OCI-M2 (cell line): ENCODE results near the gene PIP5K1B.
A peak's percentile ranks its signal among the peaks of the same experiment; 100 is the strongest.
"Not testable (repeated sequence)": the region's sequence is repeated elsewhere in the genome, so short reads cannot be mapped to it uniquely, and the experiment has no call there.

Source experiments
- DNase-seq: peaks from one replicate; lab custom pipeline; 2025; ENCODE audit not compliant: unreplicated experiment; lab: John Stamatoyannopoulos, UW

Gene PIP5K1B

DNA sequence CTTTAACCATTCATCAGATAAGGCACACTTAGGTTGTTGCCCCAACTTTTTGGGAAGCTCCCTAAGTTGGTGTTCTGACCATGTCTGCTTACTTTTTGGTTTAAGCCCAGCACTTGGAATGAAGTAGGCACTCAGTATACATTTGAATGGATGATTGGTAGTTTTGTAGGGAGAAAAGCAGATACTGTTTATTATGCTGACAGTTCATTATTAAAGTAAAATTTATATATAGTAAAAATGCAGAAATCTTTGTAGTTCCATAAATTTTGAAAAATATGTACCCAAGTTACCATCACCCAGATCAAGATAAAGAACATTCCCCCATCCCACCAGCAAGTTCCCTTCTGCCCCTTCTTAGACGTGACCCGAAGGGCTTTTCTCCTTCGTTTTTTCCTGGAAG, 273.5 kb downstream of the PIP5K1B start:
- no peak for DNase-seq

DNA sequence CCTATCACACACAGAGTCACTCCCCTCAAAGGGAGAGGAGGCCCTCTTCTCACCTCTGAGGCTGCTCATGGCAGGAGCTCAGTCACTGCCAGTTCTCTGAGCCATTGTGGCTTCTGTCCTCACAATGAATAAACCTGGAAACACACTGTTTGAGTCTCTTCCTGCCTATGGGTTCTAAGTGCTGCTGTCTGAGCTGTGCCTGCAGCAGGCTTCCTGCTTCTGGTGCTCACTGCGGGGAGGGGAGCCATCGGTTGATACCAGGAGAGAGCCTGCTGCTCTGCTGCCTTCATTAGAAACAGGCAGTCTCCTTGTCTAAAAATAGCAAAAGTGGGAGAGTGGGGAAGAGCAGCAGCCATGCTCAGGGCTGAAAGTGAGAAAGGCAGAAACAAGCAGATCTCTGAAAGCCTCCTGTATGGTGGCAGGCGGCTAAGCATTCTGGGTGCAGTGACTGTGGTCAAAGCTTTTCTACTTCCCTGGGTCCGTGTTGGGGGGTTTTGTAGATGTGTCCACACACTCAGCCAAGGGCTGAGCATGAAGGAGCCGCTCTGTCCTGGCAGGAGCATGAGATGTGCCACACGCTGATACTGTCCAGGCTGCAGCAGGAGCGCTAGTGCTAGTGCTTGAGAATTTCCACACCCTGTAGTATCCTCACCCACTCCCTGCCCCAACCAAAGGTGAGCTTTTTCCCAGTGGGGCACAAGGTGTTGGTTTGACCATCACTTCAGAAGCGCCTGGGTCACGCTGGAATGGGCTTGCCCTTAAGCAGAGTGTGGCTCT, 274.7 kb downstream of the PIP5K1B start:
- no peak for DNase-seq

DNA sequence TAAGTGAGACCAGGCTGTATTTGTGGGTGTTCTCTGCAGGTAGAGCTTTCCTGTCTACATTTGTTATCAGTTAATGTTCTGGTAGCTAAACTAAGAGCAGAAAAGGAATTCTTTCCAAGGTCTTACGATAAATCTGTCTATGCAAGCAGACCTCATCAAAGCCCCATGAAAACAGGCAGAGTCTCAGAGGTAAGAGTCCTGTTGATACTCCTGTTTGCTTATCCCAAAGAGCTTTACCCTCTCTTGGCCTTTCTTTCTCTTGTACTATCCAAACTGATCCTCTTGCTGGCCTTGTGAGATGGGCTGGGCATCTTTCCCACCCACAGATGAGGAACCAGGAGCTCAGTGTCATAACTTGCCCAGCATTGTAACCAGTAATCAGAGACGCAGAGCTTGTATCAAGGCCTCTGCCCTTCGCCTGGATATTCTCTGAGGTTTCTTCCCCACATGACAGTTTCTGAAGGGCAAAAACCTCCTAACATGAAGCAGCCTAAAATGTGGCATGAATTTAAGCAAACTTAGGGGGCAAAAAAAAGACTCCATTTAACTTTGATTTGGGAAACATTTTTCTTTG, 275.4 kb downstream of the PIP5K1B start:
- no peak for DNase-seq

GRCh38 chr9:68981789-68982188, 276.7 kb downstream of the PIP5K1B start:
- DNase-seq: no peak

GRCh38 chr9:68983008-68983411, 278.0 kb downstream of the PIP5K1B start:
- peak; percentile 61 for DNase-seq

DNA sequence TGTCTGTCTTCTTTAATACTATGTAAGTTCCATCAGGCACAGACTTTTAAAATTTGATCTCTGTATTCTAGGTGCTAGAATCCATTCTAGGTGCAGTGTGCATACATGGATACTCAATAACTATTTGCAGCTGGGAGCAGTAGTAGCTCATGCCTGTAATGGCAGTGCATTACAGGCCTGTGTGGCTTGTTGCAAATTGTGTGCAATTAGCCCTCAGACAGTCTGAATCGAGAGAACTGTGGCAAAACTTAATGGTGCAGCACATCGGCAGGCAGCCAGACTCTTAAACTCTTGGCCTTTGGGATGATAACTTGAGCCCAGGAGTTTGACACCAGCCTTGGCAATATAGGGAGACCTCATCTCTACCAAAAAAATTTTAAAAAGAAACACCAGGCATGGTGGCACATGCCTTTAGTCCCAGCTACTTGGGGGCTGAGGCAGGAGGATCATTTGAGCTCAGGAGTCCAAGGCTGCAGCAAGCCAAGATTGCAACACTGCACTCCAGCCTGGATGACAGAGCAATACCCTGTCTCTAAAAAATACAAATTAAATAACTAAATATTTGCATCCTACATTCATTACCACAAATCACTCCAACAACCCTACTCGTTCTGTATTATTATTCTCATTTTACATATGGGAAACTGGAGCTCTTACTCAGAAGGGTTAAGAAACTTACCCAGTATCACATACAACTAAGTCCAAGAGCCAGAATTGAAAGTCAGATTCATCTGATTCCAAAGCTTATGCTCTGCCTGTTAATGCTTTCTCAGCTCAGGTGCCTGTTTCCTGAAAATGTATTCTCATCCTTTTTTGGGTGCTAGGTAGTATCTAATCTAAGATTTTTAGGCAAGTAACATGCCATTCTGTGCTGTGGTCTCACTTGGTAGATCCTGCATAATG, 278.7 kb downstream of the PIP5K1B start:
- DNase-seq: no peak

GRCh38 chr9:68986949-68987348, 281.9 kb downstream of the PIP5K1B start:
- DNase-seq: not testable (repeated sequence)

- DNase-seq: no peak
Measured at GRCh38 chr9:68991457-68991856, 286.4 kb downstream of the PIP5K1B start.

- no peak for DNase-seq
Measured at GRCh38 chr9:68995776-68996175, 290.7 kb downstream of the PIP5K1B start.

DNA sequence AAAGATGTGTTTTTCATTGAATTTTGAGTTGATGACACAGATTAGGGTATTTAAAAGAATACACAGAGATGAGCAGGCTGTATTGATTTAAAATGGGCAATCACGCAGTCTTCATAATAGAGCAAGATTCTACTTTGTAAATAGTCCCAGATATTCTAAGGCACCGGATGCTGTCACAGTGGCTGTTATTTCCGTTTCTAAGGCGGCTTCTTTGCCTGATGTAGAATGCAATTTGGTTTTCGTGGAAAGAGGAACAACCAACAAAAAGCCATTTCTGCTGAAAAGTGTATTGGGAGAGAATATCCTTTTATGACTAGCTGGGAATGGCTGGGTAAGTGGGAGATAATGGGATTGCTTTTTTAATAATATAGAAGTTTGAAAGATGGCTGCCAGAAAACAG, 291.4 kb downstream of the PIP5K1B start:
- DNase-seq: no peak

DNA sequence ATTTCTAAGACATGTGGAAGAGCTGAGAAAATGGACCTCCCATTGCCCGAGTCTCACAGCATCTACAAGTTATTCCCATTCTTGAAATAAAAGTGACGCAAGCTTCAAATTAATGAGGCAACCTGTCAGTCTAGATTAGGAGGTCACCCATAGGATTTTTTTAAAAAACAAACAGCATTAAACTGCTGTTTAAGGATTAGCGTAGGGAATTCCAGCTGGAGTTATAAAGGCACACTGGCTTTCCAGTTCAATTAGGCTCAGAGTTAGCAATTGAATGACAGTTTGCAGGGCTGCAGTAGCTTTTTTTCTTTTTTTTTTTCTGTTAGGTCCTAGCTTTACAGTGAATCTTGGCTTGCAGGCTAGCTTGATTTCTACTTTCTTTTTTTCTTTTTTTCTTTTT, 292.6 kb downstream of the PIP5K1B start:
- no peak for DNase-seq

DNA sequence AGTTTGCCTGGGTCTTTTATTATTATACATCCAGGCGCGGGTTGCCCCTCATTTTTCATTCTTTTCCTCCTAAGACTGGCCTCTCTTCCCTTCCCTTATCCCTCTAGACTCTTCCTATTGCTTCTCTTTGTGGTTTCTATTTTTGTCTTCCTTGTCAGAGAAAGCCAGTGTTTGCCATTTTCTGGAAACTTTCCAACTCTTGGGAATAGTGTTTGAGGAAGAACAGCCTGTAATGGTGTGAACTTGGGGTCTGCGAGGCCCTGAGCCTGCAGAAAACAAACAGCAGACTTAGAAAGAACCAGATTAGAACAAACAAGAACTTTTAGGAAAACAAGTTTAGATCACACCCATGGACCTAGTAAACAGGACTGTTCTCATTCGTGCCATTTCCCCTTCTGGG, 293.3 kb downstream of the PIP5K1B start:
- DNase-seq: no peak

- no peak for DNase-seq
Measured at GRCh38 chr9:68998812-68999211, 293.8 kb downstream of the PIP5K1B start.

DNA sequence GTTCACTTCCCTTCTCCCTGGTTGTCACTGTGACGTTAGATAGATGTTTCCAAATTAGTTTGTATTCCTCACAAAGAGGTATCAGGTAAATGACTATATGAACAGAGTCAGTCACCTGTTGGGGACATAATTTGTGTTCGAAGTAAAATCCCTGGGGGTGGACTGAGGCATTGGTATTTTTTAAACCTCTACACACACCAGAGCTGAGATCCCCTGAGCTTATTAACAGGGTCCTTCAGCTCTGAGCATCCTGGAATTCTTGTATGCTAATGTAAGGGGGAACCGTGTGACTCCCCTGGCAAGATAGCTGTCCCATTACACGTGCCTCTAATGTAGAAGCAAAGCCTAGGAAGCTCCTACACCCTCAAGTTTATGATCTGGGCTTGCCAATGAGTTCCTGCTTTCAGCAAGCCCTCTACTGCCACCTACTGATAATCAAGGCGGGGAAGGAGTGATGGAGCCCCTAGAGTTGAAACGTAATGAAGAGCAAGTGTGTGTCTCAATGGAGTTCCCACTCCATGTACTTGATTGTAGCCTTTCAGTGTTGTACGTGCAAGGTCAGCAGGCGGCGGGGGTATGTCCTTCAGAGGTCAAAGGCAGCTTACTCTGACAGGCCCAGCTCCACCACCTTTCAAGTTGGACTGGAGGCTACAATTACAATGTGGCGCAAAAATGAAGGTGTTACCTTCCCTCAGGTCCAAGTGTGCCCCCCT, 294.5 kb downstream of the PIP5K1B start:
- DNase-seq: no peak

DNA sequence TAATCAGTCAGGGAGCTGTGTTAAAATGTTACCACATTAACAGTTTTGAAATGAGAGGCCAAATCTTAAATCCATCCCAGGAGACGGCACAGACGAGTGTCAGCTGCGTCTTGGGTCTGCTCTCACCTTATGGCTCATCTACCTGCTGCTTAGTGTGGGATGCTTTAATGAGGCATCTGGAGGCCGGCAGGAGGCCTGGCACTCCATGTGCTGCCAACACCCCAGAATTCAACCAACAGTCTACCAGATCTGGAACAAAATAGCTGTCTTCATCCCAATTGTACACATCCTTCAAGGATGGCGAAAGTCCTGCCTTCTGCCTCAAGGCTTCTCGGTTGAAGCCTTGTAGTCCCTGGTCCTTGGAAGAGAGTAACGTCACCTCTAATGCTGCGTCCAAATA, 296.9 kb downstream of the PIP5K1B start:
- no peak for DNase-seq

DNA sequence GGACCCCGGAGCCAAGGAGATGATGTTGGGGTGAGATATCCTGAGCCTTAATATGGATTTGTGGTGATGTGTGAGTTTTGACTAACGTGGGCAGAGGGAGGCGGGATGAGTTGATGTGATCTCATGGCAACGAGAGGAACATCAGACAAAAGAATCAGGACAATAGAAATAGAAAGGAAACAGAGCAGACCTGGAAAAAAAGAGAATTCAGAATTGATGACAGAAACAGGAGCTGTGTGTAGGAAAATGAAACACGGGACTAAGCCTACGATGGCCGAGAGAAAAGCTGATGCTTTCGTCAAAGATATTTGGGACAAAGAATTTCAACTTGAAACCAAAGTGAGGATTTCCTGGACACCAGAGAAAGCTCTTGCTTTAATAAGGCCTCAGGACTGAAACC, 298.0 kb downstream of the PIP5K1B start:
- no peak for DNase-seq

- DNase-seq: no peak
Measured at GRCh38 chr9:69004836-69005235, 299.8 kb downstream of the PIP5K1B start.

DNA sequence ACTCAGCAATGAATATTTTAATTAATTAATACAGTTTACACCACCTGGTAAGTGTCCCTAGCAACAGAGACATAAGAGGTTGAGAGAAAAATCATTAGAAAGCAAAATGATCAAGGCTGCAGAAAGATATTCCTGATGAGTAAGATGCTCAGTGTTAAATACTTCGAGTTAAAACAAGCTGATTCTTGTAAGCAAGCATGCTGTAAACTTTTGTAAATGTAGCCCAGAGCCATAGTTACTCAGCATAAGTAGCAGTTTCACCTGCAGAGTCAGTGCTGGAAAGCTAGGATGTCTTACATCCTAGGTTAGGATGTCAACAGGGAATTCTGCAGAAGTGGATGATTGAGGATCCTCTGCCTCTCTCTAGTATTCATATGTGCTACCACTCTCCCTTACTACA, 304.7 kb downstream of the PIP5K1B start:
- no peak for DNase-seq

- no peak for DNase-seq
Measured at GRCh38 chr9:69012696-69013381, 307.8 kb downstream of the PIP5K1B start.

DNA sequence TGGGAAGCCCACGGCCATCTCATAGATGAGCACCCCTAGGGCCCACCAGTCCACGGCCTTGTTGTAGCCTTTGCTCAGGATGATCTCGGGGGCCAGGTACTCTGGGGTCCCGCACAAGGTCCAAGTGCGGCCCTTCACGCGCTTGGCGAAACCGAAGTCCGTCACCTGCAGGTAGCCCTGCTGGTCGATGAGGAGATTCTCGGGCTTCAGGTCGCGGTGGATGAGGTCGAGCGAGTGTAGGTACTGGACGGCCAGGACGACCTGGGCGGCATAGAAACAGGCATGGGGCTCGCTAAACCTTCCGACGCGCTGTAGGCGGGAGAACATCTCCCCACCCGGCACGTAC, 308.3 kb downstream of the PIP5K1B start:
- DNase-seq: no peak

DNA sequence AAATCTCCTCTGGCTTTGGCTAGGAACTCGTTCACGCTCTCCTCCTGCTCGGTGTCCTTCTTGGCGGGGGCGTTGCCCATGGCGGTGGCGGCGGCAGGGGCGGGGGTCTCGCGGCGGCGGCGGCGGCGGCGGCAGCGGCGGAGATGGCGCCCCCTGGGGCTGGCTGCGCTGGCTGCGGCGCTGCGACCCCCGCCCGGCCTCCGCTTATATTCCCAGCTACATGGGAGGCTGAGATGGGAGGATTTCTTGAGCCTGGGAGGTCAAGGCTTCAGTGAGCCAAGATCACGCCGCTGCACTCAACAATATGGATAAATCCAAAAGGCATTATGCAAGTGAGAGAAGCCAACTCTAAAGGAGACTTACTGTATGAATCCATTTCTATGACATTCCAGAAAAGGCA, 309.0 kb downstream of the PIP5K1B start, which contains the start of gene PRKACG:
PRKACG (minus strand) TSS at position 101 of the 400 bp plus-strand sequence; CDS start at position 80, 21 bp downstream.
- no peak for DNase-seq
